Thyroid gland (tissue), 4 donors: Measurements from ENCODE around the gene KRT86. TPM values are rescaled to one million over a fixed set of nuclear protein-coding genes. Genes with fewer than 3 reads are reported as not detected.
A peak's percentile ranks its signal among the peaks of the same experiment; 100 is the strongest.

Source experiments
- DNase-seq, 2 donors: peaks; one replicate each; pipeline ENCODE4 v3.0.0-alpha.2; 2019
- H3K27ac ChIP-seq, 3 donors: fragments of 200-600 bp; sonication (generic); 1 replicate in 2 of 3; 2 replicates in 1 of 3; pipeline ENCODE4 v1.5.1; 2016 to 2019; ENCODE audit warnings: mild to moderate bottlenecking in 1 of 3, moderate library complexity in 1 of 3
- H3K27me3 ChIP-seq: fragments of 200-600 bp; sonication (generic); one replicate; pipeline ENCODE4 v1.5.1; 2019
- H3K36me3 ChIP-seq, 2 donors: fragments of 200-600 bp; sonication (generic); one replicate each; pipeline ENCODE4 v1.5.1; 2016 to 2019
- H3K4me1 ChIP-seq, 2 donors: fragments of 200-600 bp; sonication (generic); one replicate each; pipeline ENCODE4 v1.5.1; 2017 to 2019
- H3K4me3 ChIP-seq, 3 donors: fragments of 200-600 bp; sonication (generic); replicated peaks in 1 of 3; 1 replicate in 2 of 3; 2 replicates in 1 of 3; pipeline ENCODE4 v1.5.1; 2016; ENCODE audit warnings: mild to moderate bottlenecking in 1 of 3
- H3K9me3 ChIP-seq: fragments of 200-600 bp; sonication (generic); one replicate; pipeline ENCODE4 v1.5.1; 2017
- POLR2A ChIP-seq, 2 donors: fragments of 450-650 bp; IDR thresholded peaks; one replicate each; pipeline ENCODE4 v1.6.1; 2017; ENCODE audit warnings: antibody characterized with exemption in 2 of 2, mild to moderate bottlenecking in 2 of 2, moderate library complexity in 1 of 2
- WGBS, 2 donors: methylation state at CpG; one replicate each; pipeline ENCODE4 v1.1.5; 2017; 5-methylcytosine and 5-hydroxymethylcytosine counted together
- intact Hi-C: fragments of 100-400 bp; cut with DNase I; formaldehyde crosslinking; loops from one replicate; pipeline ENCODE4 v1.15.1; 2023
- total RNA-seq, 4 donors: library from RNA; depleted of rRNA; stranded (reverse); fragments of >200 nt; gene quantifications; one replicate each; pipeline ENCODE4 v1.2.3, GENCODE V29; 2016
- TF ChIP-seq, protein P1 (sequence below), 6 experiments: fragments of 200-600 bp in 3 of 6; fragments of 450-650 bp in 3 of 6; sonication (generic) in 3 of 6; IDR thresholded peaks; one replicate each; pipeline ENCODE4 v1.5.1; 2016 to 2019; ENCODE audit warnings: antibody characterized with exemption in 6 of 6, mild to moderate bottlenecking in 2 of 6, inconsistent platforms in 1 of 6, moderate library complexity in 1 of 6

The KRT86 gene
- total RNA-seq, 4 donors from 2014 or later = 0.13 to 1.1 (median 0.42) TPM

GRCh38 chr12:52232203-52232673, 42.2 kb upstream of the KRT86 start:
- H3K27me3 ChIP-seq = no peaks in the 10 kb centered on the region
- no peak for DNase-seq
- peak overlapping the region in 1 of 3 donors; percentile 71 for H3K4me3 ChIP-seq
- 37 to 41% methylated on average over 10 to 11 of the region's 12 CpGs for WGBS, 2 donors
- peaks cover 7% of the 10 kb centered on the region in 2 donors for H3K36me3 ChIP-seq
- peak overlapping the region; percentile 99 to 100 (median 99) for H3K27ac ChIP-seq
- H3K9me3 ChIP-seq = no peaks in the 10 kb centered on the region
- TF ChIP-seq, protein P1, sequence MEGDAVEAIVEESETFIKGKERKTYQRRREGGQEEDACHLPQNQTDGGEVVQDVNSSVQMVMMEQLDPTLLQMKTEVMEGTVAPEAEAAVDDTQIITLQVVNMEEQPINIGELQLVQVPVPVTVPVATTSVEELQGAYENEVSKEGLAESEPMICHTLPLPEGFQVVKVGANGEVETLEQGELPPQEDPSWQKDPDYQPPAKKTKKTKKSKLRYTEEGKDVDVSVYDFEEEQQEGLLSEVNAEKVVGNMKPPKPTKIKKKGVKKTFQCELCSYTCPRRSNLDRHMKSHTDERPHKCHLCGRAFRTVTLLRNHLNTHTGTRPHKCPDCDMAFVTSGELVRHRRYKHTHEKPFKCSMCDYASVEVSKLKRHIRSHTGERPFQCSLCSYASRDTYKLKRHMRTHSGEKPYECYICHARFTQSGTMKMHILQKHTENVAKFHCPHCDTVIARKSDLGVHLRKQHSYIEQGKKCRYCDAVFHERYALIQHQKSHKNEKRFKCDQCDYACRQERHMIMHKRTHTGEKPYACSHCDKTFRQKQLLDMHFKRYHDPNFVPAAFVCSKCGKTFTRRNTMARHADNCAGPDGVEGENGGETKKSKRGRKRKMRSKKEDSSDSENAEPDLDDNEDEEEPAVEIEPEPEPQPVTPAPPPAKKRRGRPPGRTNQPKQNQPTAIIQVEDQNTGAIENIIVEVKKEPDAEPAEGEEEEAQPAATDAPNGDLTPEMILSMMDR (IDR thresholded peaks at IDR 0.05) = no peak
- TF ChIP-seq POLR2A (IDR thresholded peaks at IDR 0.05) = no peak
- intact Hi-C loops = no loop called here
- peaks cover 51 to 59% of the 10 kb centered on the region in 2 donors for H3K4me1 ChIP-seq

DNA sequence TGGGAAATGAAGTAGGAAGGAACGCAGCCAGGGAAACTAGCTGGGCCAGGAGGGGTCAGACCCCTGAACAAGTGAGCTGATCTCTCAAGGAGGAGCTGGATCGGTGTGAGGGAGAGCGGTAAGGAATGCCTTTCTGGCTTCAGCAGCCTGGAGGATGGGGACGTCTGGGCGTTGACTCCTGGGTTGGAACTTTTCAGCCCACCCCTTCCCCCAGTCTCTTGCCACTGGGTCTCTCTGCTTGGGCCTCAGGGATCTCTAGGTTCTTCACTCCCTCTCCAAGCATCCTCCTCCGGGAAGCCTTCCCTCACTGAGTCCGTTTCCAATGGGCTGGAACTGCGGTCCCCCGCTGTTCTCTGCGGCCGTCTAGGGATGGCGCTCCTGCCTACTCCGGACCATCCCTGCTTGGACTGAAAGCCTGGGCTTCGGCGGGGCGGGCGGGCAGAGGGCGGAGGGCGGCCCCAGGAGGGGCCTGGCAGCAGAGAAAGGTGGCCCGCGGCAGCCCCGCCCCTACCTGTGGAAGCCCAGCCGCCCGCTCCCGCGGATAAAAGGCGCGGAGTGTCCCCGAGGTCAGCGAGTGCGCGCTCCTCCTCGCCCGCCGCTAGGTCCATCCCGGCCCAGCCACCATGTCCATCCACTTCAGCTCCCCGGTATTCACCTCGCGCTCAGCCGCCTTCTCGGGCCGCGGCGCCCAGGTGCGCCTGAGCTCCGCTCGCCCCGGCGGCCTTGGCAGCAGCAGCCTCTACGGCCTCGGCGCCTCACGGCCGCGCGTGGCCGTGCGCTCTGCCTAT, 41.6 kb upstream of the KRT86 start, which contains the start of gene KRT7:
Gene KRT7 (plus strand): TSS at position 570 of the 788 bp plus-strand sequence. CDS start 54 bp downstream, at position 624.
- TF ChIP-seq, protein P1 (IDR thresholded peaks at IDR 0.05) = peak in 3 of 6 experiments; percentile 26 to 50 (median 42)
- peak; percentile 96 to 98 for TF ChIP-seq POLR2A (IDR thresholded peaks at IDR 0.05)
- Histone ChIP-seq H3K4me1 (peaks cover 51 to 63% of the 10 kb centered on the region in 2 donors), H3K27ac (peak within 1 kb of the TSS; percentile 99 to 100 (median 99)), H3K27me3 (no peaks in the 10 kb centered on the region), H3K36me3 (peaks cover 7 to 11% of the 10 kb centered on the region in 2 donors), H3K9me3 (no peaks in the 10 kb centered on the region), H3K4me3 (peak within 1 kb of the TSS; percentile 60 to 88 (median 71))
- DNase-seq = peak; percentile 96
- intact Hi-C loops = no loop called here
- WGBS, 2 donors = 5 to 12% methylated on average over 14 of the region's 58 CpGs

- Histone ChIP-seq H3K9me3 (no peaks in the 10 kb centered on the region), H3K27ac (peak overlapping the region; percentile 99 to 100 (median 99)), H3K27me3 (no peaks in the 10 kb centered on the region), H3K4me1 (peaks cover 51 to 71% of the 10 kb centered on the region in 2 donors), H3K36me3 (peaks cover 7 to 17% of the 10 kb centered on the region in 2 donors), H3K4me3 (peak overlapping the region; percentile 60 to 88 (median 71))
- TF ChIP-seq, protein P1 (IDR thresholded peaks at IDR 0.05) = no peak
- TF ChIP-seq POLR2A (IDR thresholded peaks at IDR 0.05) = no peak
- peak; percentile 44 for DNase-seq
- intact Hi-C loops = no loop called here
- WGBS, 2 donors = 6 to 18% methylated on average over 16 to 19 of the region's 40 CpGs
Observed at GRCh38 chr12:52233462-52234207, 40.8 kb upstream of the KRT86 start.

GRCh38 chr12:52234223-52234810, 40.1 kb upstream of the KRT86 start:
- peaks cover 51 to 78% of the 10 kb centered on the region in 2 donors for H3K4me1 ChIP-seq
- no peaks in the 10 kb centered on the region for H3K9me3 ChIP-seq
- no peaks in the 10 kb centered on the region for H3K27me3 ChIP-seq
- TF ChIP-seq POLR2A (IDR thresholded peaks at IDR 0.05) = no peak
- TF ChIP-seq, protein P1 (IDR thresholded peaks at IDR 0.05) = no peak
- peak overlapping the region; percentile 60 to 88 (median 71) for H3K4me3 ChIP-seq
- DNase-seq = peak; percentile 26 to 40
- intact Hi-C loops = no loop called here
- 23 to 33% methylated on average over 10 of the region's 10 CpGs for WGBS, 2 donors
- H3K36me3 ChIP-seq = peaks cover 7 to 21% of the 10 kb centered on the region in 2 donors
- H3K27ac ChIP-seq = peak overlapping the region; percentile 99 to 100 (median 99)
